Measurements from ENCODE around the gene RTRAF. TPM values are rescaled to one million over a fixed set of nuclear protein-coding genes. Genes with fewer than 3 reads are reported as not detected.

The RTRAF gene
- total and polyA plus RNA-seq, 10 donors, result 37.8 to 184 (median 92.3) TPM

DNA sequence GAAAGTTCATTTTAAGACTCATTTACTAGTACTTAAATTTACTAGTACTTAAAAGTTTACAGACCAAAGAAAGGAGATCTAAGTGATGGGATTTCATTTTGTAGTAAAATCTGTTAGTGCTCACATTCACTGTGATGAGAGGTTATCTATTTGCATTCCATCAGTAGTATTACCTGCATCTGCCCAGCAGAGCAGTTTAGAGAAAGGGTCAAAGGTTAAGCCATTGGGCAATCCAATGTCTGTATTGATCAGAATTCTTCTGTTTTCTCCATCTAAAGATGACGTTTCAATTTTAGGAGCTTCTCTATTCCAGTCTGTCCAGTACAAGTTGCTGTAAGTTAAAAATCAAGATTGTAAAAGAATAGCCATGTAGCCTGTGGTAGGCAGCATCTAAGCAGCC is 18.3 kb downstream of the RTRAF start:
- no peak for DNase-seq
- H3K36me3 ChIP-seq, result peaks cover 15 to 100% (median 88%) of the 10 kb centered on the region in 6 donors
- H3K27me3 ChIP-seq (replicated peaks in 1 of 7), result no peaks in the 10 kb centered on the region
- no peaks in the 10 kb centered on the region for H3K9me3 ChIP-seq
- no peak overlapping the region for H3K27ac ChIP-seq
- no peak for TF ChIP-seq POLR2A (IDR thresholded peaks at IDR 0.05)
- TF ChIP-seq, protein P1, sequence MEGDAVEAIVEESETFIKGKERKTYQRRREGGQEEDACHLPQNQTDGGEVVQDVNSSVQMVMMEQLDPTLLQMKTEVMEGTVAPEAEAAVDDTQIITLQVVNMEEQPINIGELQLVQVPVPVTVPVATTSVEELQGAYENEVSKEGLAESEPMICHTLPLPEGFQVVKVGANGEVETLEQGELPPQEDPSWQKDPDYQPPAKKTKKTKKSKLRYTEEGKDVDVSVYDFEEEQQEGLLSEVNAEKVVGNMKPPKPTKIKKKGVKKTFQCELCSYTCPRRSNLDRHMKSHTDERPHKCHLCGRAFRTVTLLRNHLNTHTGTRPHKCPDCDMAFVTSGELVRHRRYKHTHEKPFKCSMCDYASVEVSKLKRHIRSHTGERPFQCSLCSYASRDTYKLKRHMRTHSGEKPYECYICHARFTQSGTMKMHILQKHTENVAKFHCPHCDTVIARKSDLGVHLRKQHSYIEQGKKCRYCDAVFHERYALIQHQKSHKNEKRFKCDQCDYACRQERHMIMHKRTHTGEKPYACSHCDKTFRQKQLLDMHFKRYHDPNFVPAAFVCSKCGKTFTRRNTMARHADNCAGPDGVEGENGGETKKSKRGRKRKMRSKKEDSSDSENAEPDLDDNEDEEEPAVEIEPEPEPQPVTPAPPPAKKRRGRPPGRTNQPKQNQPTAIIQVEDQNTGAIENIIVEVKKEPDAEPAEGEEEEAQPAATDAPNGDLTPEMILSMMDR (IDR thresholded peaks at IDR 0.05 in 8 of 11, conservative IDR thresholded peaks at IDR 0.05 in 3 of 11), result no peak
- no peak for TF ChIP-seq POLR2AphosphoS5 (IDR thresholded peaks at IDR 0.05)
- 91 to 98% (median 94%) methylated on average over 1 of the region's 1 CpG for WGBS, 5 donors
- peaks cover 0 to 3% (median 0%) of the 10 kb centered on the region in 6 donors for H3K4me1 ChIP-seq
- intact Hi-C loops (cut with DNase I; ENCODE audit: low total_unique reads), result loop anchor here (10.0 kb wide), 1 partner anchor 117 kb away; no protein-coding TSS in a partner anchor
- H3K4me3 ChIP-seq, result no peak overlapping the region

DNA sequence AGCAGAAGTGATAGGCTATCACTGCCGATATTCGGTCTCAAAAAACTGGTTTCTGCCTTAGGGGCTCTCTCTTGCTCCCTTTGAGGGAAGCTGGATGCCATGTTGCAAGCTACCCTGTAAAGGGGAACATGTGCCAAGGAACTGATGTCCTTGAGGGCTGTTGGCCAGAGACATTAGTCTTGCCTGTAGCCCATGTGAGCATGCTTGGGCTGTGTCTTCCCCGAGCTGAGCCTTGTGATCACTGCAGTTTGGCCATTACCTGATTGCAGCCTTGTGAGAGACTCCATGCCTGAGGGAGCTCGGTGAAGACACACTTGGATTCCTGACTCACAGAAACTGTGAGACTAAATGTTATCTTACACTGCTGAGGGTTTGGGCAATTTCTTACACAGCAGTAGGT is 18.8 kb downstream of the RTRAF start:
- WGBS, 5 donors, result 94 to 99% (median 95%) methylated on average over 4 of the region's 4 CpGs
- H3K4me1 ChIP-seq, result peaks cover 0 to 3% (median 0%) of the 10 kb centered on the region in 6 donors
- intact Hi-C loops (cut with DNase I; ENCODE audit: low total_unique reads), result loop anchor here (10.0 kb wide), 1 partner anchor 117 kb away; no protein-coding TSS in a partner anchor
- TF ChIP-seq POLR2A (IDR thresholded peaks at IDR 0.05), result no peak
- H3K4me3 ChIP-seq, result no peak overlapping the region
- H3K9me3 ChIP-seq, result no peaks in the 10 kb centered on the region
- H3K27ac ChIP-seq, result no peak overlapping the region
- H3K27me3 ChIP-seq (replicated peaks in 1 of 7), result no peaks in the 10 kb centered on the region
- H3K36me3 ChIP-seq, result peaks cover 15 to 95% (median 83%) of the 10 kb centered on the region in 6 donors
- DNase-seq, result no peak

DNA sequence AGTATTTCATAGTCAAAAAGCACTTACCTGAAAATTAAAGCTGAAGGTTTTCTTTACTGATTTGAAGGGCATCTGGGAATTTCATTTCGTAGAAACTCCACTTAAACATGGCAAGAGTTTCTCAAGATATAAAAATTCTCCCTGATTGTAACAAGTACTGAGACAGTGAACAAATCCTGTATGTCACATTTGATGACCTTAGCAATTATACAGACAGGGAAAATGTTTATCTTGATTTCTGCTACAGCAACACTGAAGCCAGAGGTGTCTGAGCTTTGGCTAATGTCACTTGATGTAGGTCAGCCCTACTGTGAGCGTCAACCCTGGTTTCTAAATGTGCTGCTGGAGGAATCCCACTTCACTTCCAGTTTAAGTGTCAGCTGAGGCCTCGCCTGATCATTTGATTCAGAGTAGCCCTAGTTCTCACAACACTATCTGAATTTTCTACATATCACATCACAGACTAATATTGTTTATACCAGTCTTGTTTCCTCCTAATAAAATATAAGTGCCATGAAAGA is 20.9 kb downstream of the RTRAF start:
- H3K4me1 ChIP-seq, result peaks cover 0 to 3% (median 0%) of the 10 kb centered on the region in 6 donors
- intact Hi-C loops (cut with DNase I; ENCODE audit: low total_unique reads), result no loop called here
- no peaks in the 10 kb centered on the region for H3K9me3 ChIP-seq
- no peak for DNase-seq
- no peaks in the 10 kb centered on the region for H3K27me3 ChIP-seq (replicated peaks in 1 of 7)
- TF ChIP-seq POLR2AphosphoS5 (IDR thresholded peaks at IDR 0.05) (no peak), POLR2A (IDR thresholded peaks at IDR 0.05) (no peak)
- TF ChIP-seq, protein P1 (IDR thresholded peaks at IDR 0.05 in 8 of 11, conservative IDR thresholded peaks at IDR 0.05 in 3 of 11), result no peak
- no peak overlapping the region for H3K27ac ChIP-seq
- H3K4me3 ChIP-seq, result no peak overlapping the region
- 78 to 97% (median 93%) methylated on average over 3 of the region's 3 CpGs for WGBS, 5 donors
- H3K36me3 ChIP-seq, result peaks cover 12 to 74% (median 63%) of the 10 kb centered on the region in 6 donors

DNA sequence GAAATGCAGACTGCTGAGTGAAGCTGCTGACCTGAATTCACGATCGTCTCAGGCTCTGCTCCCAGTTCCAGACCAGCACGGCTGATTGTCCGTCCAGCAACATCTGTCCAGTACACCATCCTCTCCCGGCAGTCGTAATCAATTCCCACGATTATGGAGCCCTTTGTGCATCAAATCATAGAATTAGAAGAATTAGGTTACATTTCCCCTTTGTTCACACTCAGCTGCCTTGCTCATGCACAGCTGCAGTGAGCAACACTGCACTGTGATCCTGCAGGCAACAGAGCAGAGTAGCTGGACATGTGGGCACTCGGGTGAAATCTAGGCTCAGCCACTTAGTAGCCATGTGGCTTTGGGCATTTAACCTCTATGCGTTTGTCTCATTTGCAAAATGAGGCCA is 22.2 kb downstream of the RTRAF start:
- intact Hi-C loops (cut with DNase I; ENCODE audit: low total_unique reads), result no loop called here
- 94 to 99% (median 96%) methylated on average over 9 of the region's 9 CpGs for WGBS, 5 donors
- peaks cover 12 to 61% (median 50%) of the 10 kb centered on the region in 6 donors for H3K36me3 ChIP-seq

More for the DNA sequence above, 22.2 kb downstream of the RTRAF start:
- H3K4me1 ChIP-seq, result peaks cover 0 to 3% (median 0%) of the 10 kb centered on the region in 6 donors
- H3K27ac ChIP-seq, result no peak overlapping the region
- no peaks in the 10 kb centered on the region for H3K9me3 ChIP-seq
- no peaks in the 10 kb centered on the region for H3K27me3 ChIP-seq (replicated peaks in 1 of 7)
- TF ChIP-seq POLR2AphosphoS5 (IDR thresholded peaks at IDR 0.05), result no peak
- TF ChIP-seq, protein P1 (IDR thresholded peaks at IDR 0.05 in 8 of 11, conservative IDR thresholded peaks at IDR 0.05 in 3 of 11), result no peak
- no peak for TF ChIP-seq POLR2A (IDR thresholded peaks at IDR 0.05)
- DNase-seq, result no peak
- no peak overlapping the region for H3K4me3 ChIP-seq

Data from spleen (tissue), 11 donors.